LNCaP clone FGC (cell line): ENCODE measurements around the gene HS3ST3A1.
"Not testable (repeated sequence)": the region's sequence is repeated elsewhere in the genome, so short reads cannot be mapped to it uniquely, and the experiment has no call there.

Source experiments
- DNase-seq: peaks from one replicate; pipeline ENCODE4 v3.0.0-alpha.2; 2011; ENCODE audit warnings: low read depth
- H3K4me3 ChIP-seq: 2 replicates; pipeline ENCODE4 v1.5.1; 2011; ENCODE audit warnings: mild to moderate bottlenecking, low read depth, low read length, control low read depth
- CTCF ChIP-seq: IDR thresholded peaks from 2 replicates; pipeline ENCODE4 v1.5.1; 2012; ENCODE audit warnings: mild to moderate bottlenecking; ENCODE audit not compliant: control insufficient read depth, insufficient read depth; ENCODE audit errors: extremely low read depth

The HS3ST3A1 gene

DNA sequence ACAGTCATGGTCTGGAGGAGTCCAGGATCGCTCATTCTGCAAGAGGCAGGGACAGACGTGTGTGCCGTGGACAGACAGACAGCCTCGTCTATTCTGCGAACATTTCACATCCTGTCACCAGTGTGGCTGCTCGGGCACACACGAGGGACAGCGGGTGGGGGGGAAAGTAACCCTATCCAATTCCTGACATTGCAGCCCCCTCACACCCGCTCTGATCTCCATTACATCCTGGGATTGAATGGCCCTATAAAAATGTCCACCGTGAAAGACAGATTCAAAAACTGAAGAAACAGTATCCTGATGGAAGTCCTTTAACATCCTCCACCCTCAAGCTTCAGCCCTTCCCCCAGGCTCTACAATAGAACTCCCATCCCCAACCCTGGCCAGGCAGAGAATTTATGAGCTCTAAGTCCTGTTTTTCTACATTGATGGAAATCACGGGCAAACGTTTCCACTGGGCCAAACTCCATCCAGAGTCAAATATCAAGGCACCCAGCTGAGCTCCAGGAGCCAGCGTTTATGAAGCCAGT is 39.4 kb downstream of the HS3ST3A1 start:
- no peak for TF ChIP-seq CTCF
- H3K4me3 ChIP-seq: no peak overlapping the region
- no peak for DNase-seq

DNA sequence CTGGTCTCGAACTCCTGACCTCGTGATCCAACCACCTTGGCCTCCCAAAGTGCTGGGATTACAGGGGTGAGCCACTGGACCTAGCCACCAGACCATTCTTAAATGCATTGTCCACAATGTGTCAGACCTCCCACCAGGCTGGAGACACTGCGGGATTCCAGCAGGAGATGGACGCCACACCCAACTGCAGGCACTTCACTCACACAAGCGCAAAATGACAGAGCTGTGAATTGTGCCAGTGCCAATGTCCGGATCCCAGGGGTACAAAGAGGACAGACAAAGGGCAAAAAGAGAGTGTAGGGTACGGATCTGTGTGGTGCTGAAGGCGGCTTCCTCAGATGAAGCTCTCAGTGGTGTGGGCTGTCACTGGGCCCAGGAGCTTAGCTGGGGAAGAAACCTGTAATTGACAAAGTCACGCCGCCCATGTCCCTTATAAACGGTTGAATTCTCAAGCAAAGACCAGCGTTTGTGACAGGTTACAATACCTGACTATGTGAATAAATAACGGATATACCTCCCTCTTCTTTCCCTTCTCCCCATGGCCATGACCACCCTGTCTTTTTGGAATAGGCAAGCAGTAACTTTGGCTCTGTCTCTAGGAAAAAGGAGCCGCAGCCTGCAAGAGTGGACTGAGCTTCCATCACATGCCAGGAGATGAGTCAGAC is 40.0 kb downstream of the HS3ST3A1 start:
- no peak for TF ChIP-seq CTCF
- H3K4me3 ChIP-seq: no peak overlapping the region
- DNase-seq: no peak

DNA sequence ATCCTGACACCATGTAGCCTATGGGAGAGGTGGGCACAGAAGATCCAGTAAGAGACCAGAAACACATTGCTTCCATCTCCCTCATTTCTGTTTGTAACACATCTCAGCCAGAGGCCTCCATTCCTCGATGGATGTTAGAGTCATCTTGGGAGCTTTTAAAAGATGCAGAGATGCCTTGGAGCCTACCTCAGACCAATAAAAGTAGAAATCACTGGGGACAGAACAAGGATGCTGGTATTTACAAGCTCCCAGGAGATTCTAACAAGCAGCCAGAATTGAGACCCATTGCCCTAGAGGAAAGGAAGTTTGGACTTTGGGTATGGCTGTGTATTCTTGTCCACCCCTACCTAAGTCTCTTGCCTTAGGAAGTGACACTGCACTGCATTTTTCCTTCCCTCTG is 40.8 kb downstream of the HS3ST3A1 start:
- no peak overlapping the region for H3K4me3 ChIP-seq
- DNase-seq: no peak
- TF ChIP-seq CTCF: no peak

DNA sequence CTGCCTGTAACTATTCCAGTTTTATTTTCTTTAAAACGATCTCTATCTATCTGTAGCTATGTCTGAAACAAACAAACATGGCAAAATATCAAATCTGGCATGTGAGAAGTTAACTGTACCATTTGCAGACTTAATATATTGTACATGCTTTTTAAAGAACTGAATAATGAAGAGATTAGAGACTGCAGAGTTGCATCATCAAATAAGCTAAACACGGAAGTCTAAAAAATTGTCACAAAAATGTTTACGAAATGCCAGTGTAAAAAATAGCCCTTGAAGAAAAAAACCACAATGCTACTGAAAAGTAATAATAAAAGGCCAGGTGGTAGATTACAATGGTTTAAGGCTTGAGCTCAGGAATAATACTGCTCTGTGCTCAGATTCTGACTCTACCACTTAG is 43.1 kb downstream of the HS3ST3A1 start:
- no peak for TF ChIP-seq CTCF
- DNase-seq: no peak
- no peak overlapping the region for H3K4me3 ChIP-seq

DNA sequence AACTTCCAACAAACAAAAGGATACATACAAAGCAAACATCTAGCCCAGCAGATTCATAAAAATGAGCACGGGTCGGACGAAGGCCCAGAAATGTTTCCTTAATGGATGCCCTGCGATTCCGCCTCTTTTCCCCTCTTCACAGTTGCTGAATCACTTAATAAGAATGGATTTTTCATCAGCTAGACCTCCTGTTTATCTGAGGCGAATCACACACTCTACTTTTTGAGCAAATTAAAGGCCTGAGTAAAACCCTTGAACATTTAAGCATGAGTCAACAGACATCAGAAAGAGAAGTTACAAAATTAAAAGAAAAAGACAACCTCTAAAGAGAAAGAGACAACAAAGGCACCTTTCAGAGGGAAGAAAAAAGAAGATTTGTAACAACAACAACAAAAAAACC is 44.7 kb downstream of the HS3ST3A1 start:
- DNase-seq: no peak
- TF ChIP-seq CTCF: no peak
- H3K4me3 ChIP-seq: no peak overlapping the region

DNA sequence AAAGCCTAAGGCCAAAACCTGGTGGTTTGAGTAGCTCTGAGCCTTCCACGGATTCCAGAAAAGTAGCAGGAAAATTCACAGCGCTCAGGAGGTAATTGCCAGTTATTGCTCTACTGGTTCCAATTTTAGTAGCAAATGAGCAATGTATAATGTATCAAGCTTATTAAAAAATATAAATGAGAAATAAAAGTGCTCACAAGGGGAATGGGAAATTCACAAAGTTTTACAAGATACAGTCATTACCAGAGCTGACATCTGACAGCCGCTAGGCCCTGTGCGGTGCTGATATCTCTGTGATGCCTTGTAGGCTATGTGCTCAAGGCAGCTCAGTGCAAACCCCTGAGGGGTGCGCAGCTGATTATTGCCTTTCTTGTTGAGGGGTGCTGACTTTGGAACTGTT is 47.5 kb downstream of the HS3ST3A1 start:
- H3K4me3 ChIP-seq: no peak overlapping the region
- TF ChIP-seq CTCF: no peak
- DNase-seq: no peak

DNA sequence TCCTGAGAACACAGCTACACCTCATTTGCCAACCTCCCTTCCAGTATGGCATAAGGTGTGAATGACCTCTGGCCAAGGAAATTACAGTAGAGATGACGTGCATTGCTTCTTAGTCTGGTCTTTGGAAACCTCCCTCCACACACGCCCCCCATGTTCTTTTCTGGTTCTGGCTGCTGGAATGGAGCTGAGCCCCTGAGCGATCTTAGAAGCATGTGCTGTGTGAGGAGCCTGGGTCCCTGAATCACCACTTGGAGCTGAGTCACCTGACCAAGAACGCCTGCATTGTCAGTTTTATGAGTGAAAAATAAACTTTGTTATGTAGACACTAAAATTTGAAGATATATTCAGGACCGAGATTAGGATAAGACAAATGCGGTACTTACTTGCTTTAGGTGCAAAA is 51.4 kb downstream of the HS3ST3A1 start:
- DNase-seq: no peak

GRCh38 chr17:13548576-13548975 is 53.2 kb downstream of the HS3ST3A1 start:
- DNase-seq, H3K4me3 ChIP-seq: not testable (repeated sequence)

More for the DNA sequence above, 51.4 kb downstream of the HS3ST3A1 start:
- TF ChIP-seq CTCF: no peak
- no peak overlapping the region for H3K4me3 ChIP-seq
